HG02973 (cell line): Measurements from ENCODE around the gene UFSP2.

Experiments used
- ATAC-seq: cut with Tn5 transposase; IDR thresholded peaks from one replicate; pipeline ENCODE4 v1.9.1; 2021; ENCODE audit warnings: moderate library complexity; ENCODE audit not compliant: unreplicated experiment

The UFSP2 gene

DNA sequence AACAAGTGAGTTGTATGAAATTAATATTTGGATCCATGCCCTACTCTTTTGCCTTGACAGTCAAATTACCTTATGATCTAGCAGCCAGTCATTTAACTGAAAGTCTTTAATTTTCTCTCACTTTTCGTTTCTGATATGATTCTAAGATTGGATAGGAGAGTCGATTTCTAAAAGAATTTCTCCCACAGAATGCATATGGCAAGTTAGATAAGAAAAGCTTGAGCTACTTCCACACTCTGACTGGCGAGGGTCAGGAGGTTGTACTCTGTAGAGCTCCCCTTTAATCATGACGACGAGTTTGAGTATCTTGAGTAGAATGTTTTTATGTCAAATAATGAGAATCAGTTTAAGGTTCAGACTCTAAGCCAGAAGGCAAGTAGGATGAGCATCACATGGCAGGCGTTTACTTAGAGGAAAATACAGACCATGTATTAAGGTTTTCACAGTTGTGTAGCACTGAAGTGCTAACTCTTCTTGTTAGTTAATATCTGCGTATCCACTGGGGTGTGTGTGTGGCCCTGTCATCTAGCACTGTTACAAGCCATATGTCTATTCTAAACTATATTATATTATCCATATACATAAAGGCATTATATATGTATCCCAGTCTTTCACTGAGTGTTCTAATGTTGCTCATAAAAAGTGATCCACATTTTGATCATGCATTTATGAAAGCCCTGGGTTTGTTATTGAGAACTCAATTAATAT lies 67.9 kb downstream of the UFSP2 start:
- no peak for ATAC-seq

DNA sequence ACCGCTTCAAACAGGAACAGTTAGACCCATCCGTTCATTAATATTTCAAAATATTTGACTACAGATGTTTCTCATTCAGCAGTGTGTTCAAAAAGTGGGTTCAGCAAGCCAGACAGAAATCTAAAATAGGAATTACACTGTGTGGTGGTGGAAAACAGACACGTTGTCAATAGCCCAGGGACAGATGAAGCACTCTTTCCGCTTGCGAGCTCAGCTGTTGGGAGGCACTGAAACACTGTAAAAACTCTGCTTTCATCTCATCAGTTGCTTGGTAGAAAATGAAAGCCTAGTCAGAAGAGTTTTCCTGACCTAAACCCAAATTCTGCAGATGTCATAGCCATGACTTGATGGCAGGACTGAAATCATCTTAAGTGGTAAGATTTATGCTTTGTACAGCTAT lies 68.6 kb downstream of the UFSP2 start:
- ATAC-seq, result no peak

DNA sequence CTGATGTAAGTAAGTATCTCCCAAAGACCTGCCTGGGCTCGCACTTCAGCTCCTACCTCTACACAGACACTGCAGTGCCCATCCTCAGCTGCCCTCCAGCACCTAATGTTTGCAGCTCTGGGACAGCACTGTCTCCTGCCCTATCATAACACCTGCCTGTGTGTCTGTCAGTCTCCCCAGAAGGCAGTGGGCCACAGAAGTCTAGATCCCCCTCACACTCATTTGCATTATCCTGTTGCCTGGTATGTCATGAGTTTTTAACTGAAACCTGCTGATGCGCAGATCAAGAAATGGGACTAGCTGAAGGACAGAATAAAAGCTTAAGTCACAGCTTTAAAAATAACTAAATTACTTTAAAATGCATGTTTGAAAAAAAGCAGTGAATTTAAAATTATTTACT lies 73.0 kb downstream of the UFSP2 start:
- ATAC-seq, result no peak

DNA sequence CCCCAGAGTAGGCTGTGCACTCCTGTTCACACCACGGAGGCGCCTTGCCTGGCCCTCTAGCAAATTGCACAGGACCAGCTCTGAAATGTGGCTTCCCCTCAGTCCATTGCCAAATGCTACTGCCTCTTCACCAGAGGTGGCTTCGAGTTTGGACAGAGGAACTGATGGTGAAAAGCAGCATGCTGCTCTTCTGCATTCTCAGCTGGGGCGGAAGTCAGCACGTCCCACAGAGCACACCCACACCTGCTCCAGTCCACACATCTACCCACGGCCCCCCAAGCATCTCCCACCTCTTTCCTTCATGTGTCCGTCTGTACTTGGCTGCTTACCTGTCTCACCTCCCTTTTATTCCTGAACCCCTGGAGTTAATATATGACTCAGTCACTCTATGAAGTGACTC lies 73.6 kb downstream of the UFSP2 start:
- ATAC-seq, result no peak

DNA sequence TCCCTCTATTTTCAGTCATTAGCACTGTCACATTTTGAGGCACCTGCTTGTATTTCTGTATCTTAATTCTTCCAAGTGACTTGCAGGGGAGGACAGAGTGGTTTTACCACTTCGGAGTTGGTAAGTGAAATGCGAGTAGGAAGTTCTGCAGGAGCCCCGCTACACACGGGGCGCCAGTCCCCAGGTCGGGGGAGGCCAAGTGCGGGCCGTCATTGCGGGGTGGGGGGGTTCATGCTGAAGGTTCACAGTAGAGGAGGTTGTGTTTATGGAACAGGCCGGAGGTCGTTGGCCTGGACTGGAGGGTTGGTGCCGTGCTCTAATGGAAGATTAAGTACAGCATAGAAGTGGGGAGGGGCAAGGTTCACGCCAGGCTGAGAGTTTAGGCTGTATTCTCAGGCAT lies 74.1 kb downstream of the UFSP2 start:
- no peak for ATAC-seq
